Immature natural killer cell (primary cell): ENCODE data around the gene POC1A. TPM values are rescaled to one million over a fixed set of nuclear protein-coding genes. Genes with fewer than 3 reads are reported as not detected.

Source experiments
- DNase-seq, 3 donors: peaks; one replicate each; pipeline ENCODE4 v3.0.0; 2022; ENCODE audit warnings: mixed read lengths in 1 of 3
- H3K27ac Mint-ChIP-seq, 6 donors: one replicate each; pipeline ENCODE4 v1.8.0; 2020; ENCODE audit warnings: mixed read lengths in 6 of 6, mild to moderate bottlenecking in 5 of 6, inconsistent platforms in 4 of 6, moderate library complexity in 3 of 6
- H3K27me3 Mint-ChIP-seq, 3 donors: one replicate each; pipeline ENCODE4 v1.8.0; 2020 to 2021; ENCODE audit warnings: low read depth in 3 of 3, mild to moderate bottlenecking in 3 of 3, mixed read lengths in 3 of 3, moderate library complexity in 3 of 3, inconsistent platforms in 1 of 3
- H3K36me3 Mint-ChIP-seq, 3 donors: one replicate each; pipeline ENCODE4 v1.8.0; 2020; ENCODE audit warnings: mixed read lengths in 3 of 3, inconsistent platforms in 2 of 3, mild to moderate bottlenecking in 2 of 3
- H3K4me1 Mint-ChIP-seq, 2 donors: one replicate each; pipeline ENCODE4 v1.8.0; 2020; ENCODE audit warnings: inconsistent platforms in 2 of 2, mild to moderate bottlenecking in 2 of 2, mixed read lengths in 2 of 2, moderate library complexity in 1 of 2
- H3K4me3 Mint-ChIP-seq, 5 donors: one replicate each; pipeline ENCODE4 v1.8.0; 2020; ENCODE audit warnings: mild to moderate bottlenecking in 5 of 5, mixed read lengths in 5 of 5, inconsistent platforms in 3 of 5, moderate library complexity in 3 of 5
- H3K9me3 Mint-ChIP-seq, 6 donors: one replicate each; pipeline ENCODE4 v1.8.0; 2020; ENCODE audit warnings: mild to moderate bottlenecking in 6 of 6, mixed read lengths in 6 of 6, inconsistent platforms in 4 of 6, moderate library complexity in 3 of 6
- polyA plus RNA-seq, 3 donors: library from polyadenylated mRNA; unstranded; fragments of 300-500 nt; fragmentation: Illumina TruSeq; gene quantifications; one replicate each; pipeline ENCODE4 v1.2.3, GENCODE V29; 2021

POC1A gene
- 1 to 10 TPM in 2 of 3 donors, not detected in 1; 2.9 to 4.0 TPM for polyA plus RNA-seq

DNA sequence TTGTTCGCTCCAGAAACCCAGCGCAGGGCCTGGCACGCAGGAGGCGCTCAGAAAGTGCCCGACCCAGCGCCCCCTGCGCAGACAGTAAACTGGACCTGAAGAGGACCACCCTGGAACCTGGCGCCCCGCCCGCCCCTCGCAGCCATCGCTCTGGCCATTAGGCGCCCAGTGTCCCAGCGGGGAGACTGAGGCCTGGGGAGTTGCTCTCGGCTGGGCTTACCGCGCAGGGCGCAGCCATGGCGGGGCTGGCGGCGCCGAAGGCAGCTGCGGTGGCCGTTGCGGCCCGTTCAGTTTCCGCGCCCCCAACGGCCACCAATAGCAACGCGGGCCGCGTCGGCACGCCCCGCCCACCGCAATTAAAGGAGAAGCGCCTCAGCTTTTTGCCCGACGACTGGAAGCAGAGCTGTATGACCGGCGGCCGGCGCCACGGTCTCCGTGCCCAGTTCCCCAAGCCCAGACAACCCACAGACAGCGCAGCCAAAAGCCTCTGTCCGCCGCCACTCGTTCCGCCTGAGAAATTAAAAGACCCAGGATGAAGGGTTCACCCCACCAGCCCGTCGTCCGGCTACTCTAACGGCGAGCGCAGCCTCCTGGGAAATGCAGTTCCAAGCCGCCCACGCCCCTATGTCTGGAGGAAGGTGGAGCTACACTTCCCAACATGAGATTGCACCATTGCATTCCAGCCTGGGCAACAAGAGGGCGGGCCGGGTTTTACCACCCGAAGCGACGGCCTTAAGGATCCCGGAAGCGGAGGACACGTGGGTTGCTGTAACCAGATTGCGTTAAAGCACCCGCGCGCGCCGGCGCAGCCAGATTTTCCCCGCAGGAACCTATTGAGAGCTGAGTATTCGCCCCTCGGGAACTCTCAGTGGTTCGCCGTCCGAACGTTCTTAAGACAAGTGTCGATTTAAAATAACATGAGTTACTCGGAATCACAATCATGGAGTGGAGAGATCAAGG, at the start of gene POC1A:
POC1A (minus strand) TSS at position 289 of the 960 bp plus-strand sequence; CDS start at position 238, 51 bp downstream.
- Mint-ChIP-seq H3K9me3 (no peaks in the 10 kb centered on the region), H3K4me1 (peaks cover 8 to 14% of the 10 kb centered on the region in 2 donors), H3K36me3 (no peaks in the 10 kb centered on the region), H3K27ac (peak within 1 kb of the TSS; percentile 83 to 98 (median 96)), H3K27me3 (peaks cover 3 to 6% (median 4%) of the 10 kb centered on the region in 3 donors), H3K4me3 (peak within 1 kb of the TSS; percentile 86 to 99 (median 97))
- peak; percentile 81 to 85 (median 81) for DNase-seq

DNA sequence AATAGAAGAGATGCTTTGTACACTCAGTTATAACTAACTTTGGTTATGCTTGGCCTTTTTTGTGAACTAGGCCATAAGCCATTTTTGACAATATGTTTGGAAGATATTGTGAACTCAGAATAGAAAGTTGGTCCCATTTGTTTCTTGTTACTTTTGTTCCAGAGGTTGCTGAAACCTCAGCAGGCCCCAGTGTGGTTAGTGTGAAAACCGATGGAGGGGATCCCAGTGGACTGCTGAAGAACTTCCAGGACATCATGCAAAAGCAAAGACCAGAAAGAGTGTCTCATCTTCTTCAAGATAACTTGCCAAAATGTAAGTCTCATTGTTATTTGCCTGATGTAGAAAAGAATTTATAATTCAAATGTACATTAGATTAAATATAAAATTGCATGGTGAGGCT, 49.5 kb upstream of the POC1A start:
- peaks cover 21 to 55% (median 31%) of the 10 kb centered on the region in 3 donors for H3K36me3 Mint-ChIP-seq

DNA sequence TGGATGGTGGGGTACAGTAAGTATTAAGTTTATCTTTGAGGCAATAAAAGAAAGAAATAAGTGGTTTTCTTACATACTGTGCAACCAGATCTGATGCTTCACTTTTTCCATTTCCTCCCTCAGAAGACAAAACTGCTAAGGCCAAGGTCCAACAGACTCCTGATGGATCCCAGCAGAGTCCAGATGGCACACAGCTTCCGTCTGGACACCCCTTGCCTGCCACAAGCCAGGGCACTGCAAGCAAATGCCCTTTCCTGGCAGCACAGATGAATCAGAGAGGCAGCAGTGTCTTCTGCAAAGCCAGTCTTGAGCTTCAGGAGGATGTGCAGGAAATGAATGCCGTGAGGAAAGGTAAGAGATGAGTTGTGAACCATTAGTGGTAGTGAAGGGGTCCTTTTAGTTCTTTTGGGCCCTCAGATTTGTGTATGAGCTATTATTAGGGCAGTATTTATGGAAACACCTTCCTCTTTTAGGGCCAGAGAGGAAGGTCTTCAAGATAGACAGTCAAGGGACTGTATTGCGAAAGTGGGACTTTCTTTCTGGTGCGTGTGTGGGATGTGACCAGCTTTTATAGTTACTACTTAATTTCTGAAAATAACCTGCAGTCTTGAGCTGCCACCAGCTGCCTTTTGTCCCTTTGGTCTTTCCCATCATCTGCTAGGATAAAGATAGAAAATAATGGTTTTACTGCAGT, 48.3 kb upstream of the POC1A start:
- Mint-ChIP-seq H3K4me1 (peaks cover 29 to 36% of the 10 kb centered on the region in 2 donors), H3K36me3 (peaks cover 21 to 45% (median 23%) of the 10 kb centered on the region in 3 donors), H3K27ac (peak overlapping the region in 1 of 6 donors; percentile 45), H3K4me3 (no peak overlapping the region), H3K27me3 (peaks cover 4 to 10% (median 9%) of the 10 kb centered on the region in 3 donors), H3K9me3 (peaks cover 0 to 1% (median 0%) of the 10 kb centered on the region in 6 donors)
- DNase-seq: no peak

More for the DNA sequence above, 49.5 kb upstream of the POC1A start:
- DNase-seq: no peak
- Mint-ChIP-seq H3K27ac (peak overlapping the region in 1 of 6 donors; percentile 17), H3K9me3 (peaks cover 0 to 1% (median 0%) of the 10 kb centered on the region in 6 donors), H3K4me3 (no peak overlapping the region), H3K4me1 (peaks cover 21 to 28% of the 10 kb centered on the region in 2 donors), H3K27me3 (peaks cover 0 to 2% (median 2%) of the 10 kb centered on the region in 3 donors)

DNA sequence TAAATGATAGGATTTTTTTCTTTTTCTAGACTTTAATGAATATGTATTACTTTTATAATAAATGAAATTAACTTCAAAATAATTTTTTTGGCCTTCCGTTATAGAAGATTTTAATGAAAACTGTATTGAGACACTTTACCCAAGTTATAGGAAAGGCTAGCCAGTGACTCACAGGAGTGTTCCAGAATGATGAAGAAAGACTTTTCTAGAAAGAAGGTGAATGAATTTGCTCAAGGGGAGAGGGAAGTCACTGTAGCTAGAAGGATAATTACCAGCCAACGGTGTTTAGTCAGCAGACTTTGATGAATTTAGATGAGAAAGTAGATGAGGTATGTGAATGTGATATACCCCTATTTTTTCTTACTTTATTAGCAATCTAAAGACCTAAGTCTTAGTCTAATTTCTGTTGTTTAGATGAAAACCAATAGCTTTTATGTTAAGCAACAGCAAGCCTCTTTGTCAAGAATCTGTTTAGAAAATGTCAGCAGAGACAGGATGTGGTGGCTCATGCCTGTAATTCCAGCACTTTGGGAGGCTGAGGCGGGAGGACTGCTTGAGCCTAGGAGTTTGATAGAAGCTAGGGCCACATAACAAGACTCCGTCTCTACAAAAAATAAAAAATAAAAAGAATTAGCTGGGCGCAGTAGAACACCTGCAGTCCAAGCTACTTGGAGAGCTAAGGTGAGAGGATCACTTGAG, 46.9 kb upstream of the POC1A start:
- no peak overlapping the region for H3K4me3 Mint-ChIP-seq
- peaks cover 18 to 36% (median 20%) of the 10 kb centered on the region in 3 donors for H3K36me3 Mint-ChIP-seq
- peaks cover 35 to 40% of the 10 kb centered on the region in 2 donors for H3K4me1 Mint-ChIP-seq
- H3K9me3 Mint-ChIP-seq: peaks cover 0 to 1% (median 0%) of the 10 kb centered on the region in 6 donors
- H3K27me3 Mint-ChIP-seq: peaks cover 4 to 12% (median 9%) of the 10 kb centered on the region in 3 donors
- no peak for DNase-seq
- peak overlapping the region in 1 of 6 donors; percentile 55 for H3K27ac Mint-ChIP-seq

DNA sequence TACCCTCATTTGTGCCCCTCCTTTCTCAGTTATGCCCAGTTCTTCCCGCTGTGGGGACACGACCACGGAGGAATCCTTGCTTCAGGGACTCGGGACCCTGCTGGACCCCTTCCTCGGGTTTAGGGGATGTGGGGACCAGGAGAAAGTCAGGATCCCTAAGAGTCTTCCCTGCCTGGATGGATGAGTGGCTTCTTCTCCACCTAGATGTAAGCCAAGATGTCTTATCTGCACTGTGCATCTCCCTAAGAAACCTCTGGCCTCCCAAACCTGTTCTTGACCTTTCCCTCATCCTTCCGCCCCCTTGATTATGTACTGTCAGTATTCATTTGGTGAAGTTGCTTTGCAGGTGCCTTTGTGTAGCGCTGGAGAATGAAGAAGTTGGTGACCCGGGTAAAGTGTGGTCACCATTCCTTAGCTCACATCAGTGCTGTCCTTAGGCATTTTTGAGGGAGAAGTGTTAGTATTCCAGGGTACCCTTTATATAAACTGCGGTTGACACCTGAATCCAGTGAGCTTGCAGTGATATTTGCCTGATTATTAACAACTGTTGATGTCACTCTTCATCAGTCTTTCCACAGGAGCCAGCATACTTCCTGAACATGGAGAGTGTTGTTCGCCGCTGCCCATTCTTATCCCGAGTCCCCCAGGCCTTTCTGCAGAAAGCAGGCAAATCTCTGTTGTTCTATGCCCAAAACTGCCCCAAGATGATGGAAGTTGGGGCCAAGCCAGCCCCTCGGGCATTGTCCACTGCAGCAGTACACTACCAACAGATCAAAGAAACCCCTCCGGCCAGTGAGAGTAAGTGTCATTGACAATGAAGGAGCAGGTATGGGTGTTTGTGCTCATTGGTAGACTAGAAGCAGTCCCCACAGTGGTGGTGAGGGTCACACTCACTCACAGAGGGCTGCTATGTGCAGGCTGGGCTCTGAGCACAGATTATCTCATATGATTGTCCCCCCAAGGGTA, 44.7 kb upstream of the POC1A start:
- peak overlapping the region; percentile 86 to 98 (median 95) for H3K4me3 Mint-ChIP-seq
- peaks cover 8 to 20% (median 10%) of the 10 kb centered on the region in 3 donors for H3K36me3 Mint-ChIP-seq
- H3K27me3 Mint-ChIP-seq: peaks cover 4 to 12% (median 9%) of the 10 kb centered on the region in 3 donors
- peaks cover 35 to 40% of the 10 kb centered on the region in 2 donors for H3K4me1 Mint-ChIP-seq
- peak overlapping the region; percentile 88 to 97 (median 94) for H3K27ac Mint-ChIP-seq
- H3K9me3 Mint-ChIP-seq: peaks cover 0 to 1% (median 0%) of the 10 kb centered on the region in 6 donors
- DNase-seq: no peak

DNA sequence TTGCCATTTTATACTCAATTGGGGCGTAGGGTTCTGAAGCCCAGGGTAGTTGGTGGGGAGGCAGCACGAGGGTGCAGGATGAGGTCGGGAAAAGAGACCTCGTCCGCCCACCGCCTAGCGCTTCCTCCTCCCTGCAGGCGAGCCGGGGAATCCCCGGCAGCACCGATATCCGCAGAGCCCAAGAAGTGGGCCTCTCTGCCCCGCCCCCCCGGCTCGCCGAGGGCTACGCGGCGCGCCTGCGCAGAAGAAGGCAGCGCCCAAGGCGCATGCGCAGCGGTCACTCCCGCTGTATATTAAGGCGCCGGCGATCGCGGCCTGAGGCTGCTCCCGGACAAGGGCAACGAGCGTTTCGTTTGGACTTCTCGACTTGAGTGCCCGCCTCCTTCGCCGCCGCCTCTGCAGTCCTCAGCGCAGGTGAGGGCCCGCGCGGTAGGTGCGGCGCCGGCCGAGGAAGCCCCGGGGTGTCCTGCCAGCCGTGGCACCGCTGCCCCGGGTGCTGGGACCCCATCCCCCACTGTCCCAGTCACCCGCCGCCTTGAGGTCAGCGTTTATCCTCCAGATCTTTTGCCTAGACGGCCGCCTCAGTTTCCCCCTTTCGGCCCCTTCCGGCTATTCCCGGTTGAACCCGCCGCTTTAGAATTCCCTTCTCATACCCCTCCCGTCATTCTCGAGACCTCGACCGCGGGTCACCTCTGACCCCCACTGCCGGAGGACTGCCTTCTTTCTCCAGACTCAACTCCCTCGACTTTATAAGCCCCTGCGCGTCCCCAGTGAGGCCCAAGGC, 43.8 kb upstream of the POC1A start, which contains the start of gene ALAS1:
ALAS1 (plus strand) TSS at position 319 of the 784 bp plus-strand sequence. CDS start 1,082 bp downstream, outside the sequence.
- Mint-ChIP-seq H3K4me3 (peak within 1 kb of the TSS; percentile 86 to 98 (median 95)), H3K36me3 (peaks cover 3 to 12% (median 4%) of the 10 kb centered on the region in 3 donors), H3K27me3 (peaks cover 7 to 12% (median 9%) of the 10 kb centered on the region in 3 donors), H3K9me3 (peaks cover 0 to 1% (median 0%) of the 10 kb centered on the region in 6 donors), H3K4me1 (peaks cover 35 to 40% of the 10 kb centered on the region in 2 donors), H3K27ac (peak within 1 kb of the TSS; percentile 94 to 97 (median 97))
- peak; percentile 95 to 96 (median 96) for DNase-seq

DNA sequence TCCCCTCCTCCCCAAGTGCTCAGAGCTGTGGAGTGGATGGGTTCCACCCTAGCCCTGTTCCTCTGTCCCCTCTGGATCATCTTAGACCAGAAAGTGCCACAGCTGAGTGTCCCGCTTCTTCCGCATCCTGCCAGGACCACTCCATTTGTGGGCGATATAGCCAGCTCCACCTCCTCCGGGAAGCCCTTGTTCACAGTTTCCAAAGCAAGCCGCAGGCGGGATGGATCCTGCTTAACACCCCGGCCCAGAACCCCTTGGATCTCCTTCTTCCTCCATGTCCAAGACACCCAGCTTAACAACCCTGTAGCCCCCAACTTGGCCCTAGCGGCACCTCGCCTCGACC, 43.2 kb upstream of the POC1A start:
- peaks cover 0 to 1% (median 0%) of the 10 kb centered on the region in 6 donors for H3K9me3 Mint-ChIP-seq
- H3K27ac Mint-ChIP-seq: peak overlapping the region; percentile 94 to 97 (median 97)
- H3K4me1 Mint-ChIP-seq: peaks cover 33 to 38% of the 10 kb centered on the region in 2 donors
- peaks cover 3 to 7% (median 4%) of the 10 kb centered on the region in 3 donors for H3K36me3 Mint-ChIP-seq
- peak overlapping the region; percentile 86 to 98 (median 94) for H3K4me3 Mint-ChIP-seq
- H3K27me3 Mint-ChIP-seq: peaks cover 7 to 14% (median 9%) of the 10 kb centered on the region in 3 donors
- no peak for DNase-seq

DNA sequence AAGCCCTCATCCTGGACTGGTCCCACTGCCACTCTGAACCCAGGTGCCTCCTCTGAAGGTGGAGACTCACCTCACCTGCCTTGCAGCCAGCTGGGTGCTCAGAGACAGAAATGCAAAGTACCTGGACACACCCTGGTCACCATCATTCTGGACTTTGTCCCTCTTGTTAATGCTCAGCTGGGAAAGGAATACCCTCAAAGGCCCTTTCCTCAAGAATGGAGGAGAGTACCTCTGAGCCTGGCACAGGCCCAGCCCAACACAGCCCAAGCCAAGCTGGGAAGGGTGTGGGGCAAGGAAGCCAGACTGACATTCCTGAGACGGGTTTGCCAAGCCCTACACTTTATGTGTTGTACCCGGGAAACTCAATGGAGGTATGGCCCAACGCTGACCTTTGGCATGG, 42.8 kb upstream of the POC1A start:
- Mint-ChIP-seq H3K27me3 (peaks cover 7 to 14% (median 9%) of the 10 kb centered on the region in 3 donors), H3K4me1 (peaks cover 32 to 33% of the 10 kb centered on the region in 2 donors), H3K4me3 (peak overlapping the region in 4 of 5 donors; percentile 86 to 98 (median 95)), H3K9me3 (peaks cover 0 to 1% (median 0%) of the 10 kb centered on the region in 6 donors), H3K27ac (peak overlapping the region; percentile 94 to 97 (median 97)), H3K36me3 (peaks cover 3 to 4% (median 4%) of the 10 kb centered on the region in 3 donors)
- no peak for DNase-seq

DNA sequence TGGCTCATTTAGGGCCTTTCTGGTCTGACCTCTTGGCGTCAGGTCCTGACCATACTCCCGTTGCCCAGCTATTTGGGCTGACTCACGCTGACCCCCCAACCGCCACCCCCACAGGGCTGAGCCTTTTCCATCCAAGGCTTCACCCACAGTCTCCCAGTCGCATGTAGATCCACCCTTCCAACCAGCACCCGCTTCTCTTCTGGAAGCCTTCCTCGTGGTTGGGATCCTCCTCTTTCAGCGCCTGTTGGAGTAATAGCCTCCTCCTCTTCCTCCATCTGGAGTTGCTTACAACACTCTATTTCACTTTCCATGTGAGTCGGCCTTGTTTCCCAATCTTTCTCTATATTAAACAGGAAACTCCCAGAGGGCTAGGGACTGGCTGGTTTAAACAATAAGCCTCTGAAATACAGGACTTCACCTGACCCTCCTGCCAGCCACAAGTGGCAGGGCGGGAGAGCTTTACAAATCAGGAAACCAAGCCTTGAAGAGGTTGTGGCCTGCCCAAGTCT, 41.7 kb upstream of the POC1A start:
- Mint-ChIP-seq H3K27ac (peak overlapping the region in 4 of 6 donors; percentile 52 to 97 (median 93)), H3K9me3 (peaks cover 0 to 1% (median 0%) of the 10 kb centered on the region in 6 donors), H3K4me3 (no peak overlapping the region), H3K36me3 (peaks cover 1 to 4% (median 3%) of the 10 kb centered on the region in 3 donors), H3K27me3 (peaks cover 7 to 14% (median 9%) of the 10 kb centered on the region in 3 donors), H3K4me1 (peaks cover 26 to 30% of the 10 kb centered on the region in 2 donors)
- no peak for DNase-seq

DNA sequence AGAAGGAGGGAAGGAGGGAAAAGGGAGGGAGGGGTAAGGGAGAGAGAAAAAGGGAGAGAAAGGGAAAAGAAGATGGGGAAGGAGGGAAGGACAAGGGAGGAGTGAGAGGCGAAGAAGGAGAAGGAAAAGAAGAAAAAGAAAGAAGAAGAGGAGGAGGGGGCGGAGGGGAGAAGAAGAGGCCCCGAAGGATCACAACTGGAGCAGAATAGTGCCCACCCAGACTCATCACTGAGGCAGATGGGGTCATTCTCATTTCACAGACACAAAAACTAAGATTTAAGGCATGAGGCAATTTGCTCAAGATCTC, 41.0 kb upstream of the POC1A start:
- Mint-ChIP-seq H3K9me3 (peaks cover 0 to 1% (median 0%) of the 10 kb centered on the region in 6 donors), H3K27me3 (peaks cover 7 to 14% (median 9%) of the 10 kb centered on the region in 3 donors), H3K27ac (no peak overlapping the region), H3K36me3 (peaks cover 0 to 3% (median 2%) of the 10 kb centered on the region in 3 donors), H3K4me3 (no peak overlapping the region), H3K4me1 (peaks cover 25 to 27% of the 10 kb centered on the region in 2 donors)
- DNase-seq: no peak
